ENCODE results near the gene CMSS1.

DNA sequence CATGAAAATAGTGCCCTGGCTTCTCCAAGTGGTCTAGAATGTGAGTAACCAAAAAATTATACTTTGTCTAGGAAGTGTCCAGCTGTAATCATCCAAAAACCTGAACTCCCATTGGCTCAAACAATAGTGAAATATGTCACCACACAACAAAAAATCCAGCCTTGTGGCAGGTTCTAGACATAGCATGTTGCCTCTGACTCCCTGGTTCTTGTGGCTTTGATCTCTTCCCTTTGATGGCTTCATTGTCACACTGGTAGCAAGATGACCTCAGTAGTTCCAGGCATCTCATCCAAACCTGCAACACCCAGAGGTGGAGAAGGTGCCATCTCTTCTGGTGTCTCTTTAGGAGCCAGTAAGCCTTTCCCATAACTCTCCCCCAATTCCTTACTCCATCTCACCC is 74.7 kb downstream of the CMSS1 start:
- TF ChIP-seq CTCF (IDR thresholded peaks at IDR 0.05): no peak
- TF ChIP-seq EZH2 (IDR thresholded peaks at IDR 0.05): no peak
- TF ChIP-seq EZH2phosphoT487 (IDR thresholded peaks at IDR 0.05): no peak

All from neural progenitor cell (in vitro differentiated cells).